Fibroblast of mammary gland (primary cell): Measurements from ENCODE around the gene FAM149B1.

Experiments
- DNase-seq: peaks from one replicate; pipeline ENCODE4 v3.0.0-alpha.2; 2010; ENCODE audit warnings: low read depth
- H3K4me3 ChIP-seq: 2 replicates; pipeline ENCODE4 v1.5.1; 2011; ENCODE audit warnings: low read depth, mild to moderate bottlenecking, low read length, moderate library complexity; ENCODE audit not compliant: control insufficient read depth
- TF ChIP-seq, protein P1 (sequence below): conservative IDR thresholded peaks from 2 replicates; pipeline ENCODE4 v1.5.1; 2011; ENCODE audit warnings: low read depth, low read length, inconsistent platforms; ENCODE audit not compliant: control insufficient read depth, insufficient read depth

The FAM149B1 gene

DNA sequence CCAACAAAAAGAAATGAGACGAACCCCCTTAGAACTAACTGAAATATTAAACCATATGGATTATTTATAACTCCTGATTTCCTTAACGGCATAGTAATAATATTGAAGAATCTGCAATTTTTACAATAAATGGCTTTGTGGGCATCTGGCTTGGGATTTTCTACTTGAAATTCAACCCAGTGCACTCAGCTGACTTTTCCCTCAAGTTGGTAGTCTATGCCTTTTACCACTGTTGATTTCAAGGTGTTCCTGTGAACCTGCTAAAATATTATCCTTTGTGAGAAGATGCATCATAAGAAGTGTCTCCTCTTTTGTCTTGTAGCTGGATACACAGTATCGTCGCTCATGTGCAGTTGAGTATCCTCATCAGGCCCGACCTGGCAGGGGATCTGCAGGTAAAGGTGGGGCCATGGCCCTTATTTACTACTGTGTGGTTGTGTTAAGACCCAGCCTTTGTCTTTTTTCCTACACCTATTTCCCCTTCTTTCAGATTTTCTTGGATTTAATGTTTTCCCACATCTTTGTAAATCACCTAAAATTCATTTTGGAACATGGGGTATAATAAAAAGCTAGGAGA is 71.2 kb downstream of the FAM149B1 start:
- no peak for DNase-seq
- TF ChIP-seq, protein P1, sequence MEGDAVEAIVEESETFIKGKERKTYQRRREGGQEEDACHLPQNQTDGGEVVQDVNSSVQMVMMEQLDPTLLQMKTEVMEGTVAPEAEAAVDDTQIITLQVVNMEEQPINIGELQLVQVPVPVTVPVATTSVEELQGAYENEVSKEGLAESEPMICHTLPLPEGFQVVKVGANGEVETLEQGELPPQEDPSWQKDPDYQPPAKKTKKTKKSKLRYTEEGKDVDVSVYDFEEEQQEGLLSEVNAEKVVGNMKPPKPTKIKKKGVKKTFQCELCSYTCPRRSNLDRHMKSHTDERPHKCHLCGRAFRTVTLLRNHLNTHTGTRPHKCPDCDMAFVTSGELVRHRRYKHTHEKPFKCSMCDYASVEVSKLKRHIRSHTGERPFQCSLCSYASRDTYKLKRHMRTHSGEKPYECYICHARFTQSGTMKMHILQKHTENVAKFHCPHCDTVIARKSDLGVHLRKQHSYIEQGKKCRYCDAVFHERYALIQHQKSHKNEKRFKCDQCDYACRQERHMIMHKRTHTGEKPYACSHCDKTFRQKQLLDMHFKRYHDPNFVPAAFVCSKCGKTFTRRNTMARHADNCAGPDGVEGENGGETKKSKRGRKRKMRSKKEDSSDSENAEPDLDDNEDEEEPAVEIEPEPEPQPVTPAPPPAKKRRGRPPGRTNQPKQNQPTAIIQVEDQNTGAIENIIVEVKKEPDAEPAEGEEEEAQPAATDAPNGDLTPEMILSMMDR: no peak
- no peak overlapping the region for H3K4me3 ChIP-seq

DNA sequence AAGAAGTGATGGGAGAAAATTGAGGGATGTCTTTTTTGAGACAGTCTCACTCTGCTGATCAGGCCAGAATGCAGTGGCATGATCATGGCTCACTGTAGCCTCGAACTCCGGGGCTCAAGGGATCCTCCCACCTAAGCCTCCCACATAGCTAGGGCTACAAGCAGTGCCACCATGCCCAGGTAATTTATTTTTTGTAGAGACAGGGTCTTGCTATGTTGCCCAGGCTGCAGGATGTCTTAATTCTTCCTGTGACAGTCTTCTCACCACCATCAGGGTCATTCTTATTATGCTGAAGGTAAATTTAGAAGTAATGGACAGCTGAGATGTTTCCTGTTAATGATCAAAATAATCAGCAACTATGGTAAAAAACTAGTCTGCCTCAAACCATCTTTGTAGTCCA is 72.0 kb downstream of the FAM149B1 start:
- DNase-seq: no peak
- TF ChIP-seq, protein P1: no peak
- H3K4me3 ChIP-seq: no peak overlapping the region

DNA sequence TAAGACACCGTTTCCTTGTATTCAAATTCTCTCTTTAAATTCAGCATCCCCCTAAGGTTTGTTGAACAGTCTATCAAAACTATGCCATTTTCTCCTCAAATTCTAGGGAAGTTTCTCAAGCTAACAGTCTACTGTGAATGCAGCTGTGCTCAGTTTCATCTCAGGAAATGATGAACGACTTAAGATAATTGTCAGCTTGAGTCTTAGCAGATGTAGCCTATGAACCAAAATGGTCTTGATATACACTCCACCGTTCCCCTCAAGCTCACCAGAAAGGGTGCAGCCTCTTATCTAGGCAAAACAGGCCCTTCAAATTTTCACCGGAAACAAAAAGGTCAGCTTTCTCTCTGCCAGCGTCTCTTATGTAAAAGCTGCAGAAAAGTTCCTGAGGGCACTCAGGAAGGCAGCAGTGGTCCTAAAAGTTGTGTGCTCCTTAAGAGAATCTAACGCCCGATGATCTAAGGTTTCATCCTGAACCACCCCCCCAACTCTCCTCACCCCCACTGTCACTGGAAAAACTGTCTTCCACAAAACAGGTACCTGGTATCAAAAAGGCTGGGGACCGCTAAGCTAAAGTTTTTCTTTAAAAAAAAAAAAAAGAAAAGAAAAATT is 77.1 kb downstream of the FAM149B1 start:
- peak overlapping the region; percentile 88 for H3K4me3 ChIP-seq
- peak; percentile 15 for DNase-seq

DNA sequence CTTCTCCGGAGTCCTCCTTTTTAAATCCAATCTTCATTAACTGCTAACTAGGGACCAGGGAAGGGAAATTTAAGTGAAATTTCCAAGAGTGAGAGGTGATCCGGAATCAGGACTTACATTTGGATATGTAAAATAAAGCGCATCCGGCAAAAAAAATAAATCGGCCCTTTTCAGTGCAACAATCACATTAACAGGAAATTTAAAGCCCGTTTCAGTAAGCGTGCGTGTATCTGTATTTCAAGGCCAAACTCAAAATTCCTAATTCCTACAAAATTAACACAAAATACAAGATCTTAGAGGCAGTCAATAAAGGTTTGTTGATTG is 78.4 kb downstream of the FAM149B1 start:
- H3K4me3 ChIP-seq: peak overlapping the region; percentile 88
- TF ChIP-seq, protein P1: no peak
- no peak for DNase-seq

More for the DNA sequence above, 77.1 kb downstream of the FAM149B1 start:
- TF ChIP-seq, protein P1: no peak

DNA sequence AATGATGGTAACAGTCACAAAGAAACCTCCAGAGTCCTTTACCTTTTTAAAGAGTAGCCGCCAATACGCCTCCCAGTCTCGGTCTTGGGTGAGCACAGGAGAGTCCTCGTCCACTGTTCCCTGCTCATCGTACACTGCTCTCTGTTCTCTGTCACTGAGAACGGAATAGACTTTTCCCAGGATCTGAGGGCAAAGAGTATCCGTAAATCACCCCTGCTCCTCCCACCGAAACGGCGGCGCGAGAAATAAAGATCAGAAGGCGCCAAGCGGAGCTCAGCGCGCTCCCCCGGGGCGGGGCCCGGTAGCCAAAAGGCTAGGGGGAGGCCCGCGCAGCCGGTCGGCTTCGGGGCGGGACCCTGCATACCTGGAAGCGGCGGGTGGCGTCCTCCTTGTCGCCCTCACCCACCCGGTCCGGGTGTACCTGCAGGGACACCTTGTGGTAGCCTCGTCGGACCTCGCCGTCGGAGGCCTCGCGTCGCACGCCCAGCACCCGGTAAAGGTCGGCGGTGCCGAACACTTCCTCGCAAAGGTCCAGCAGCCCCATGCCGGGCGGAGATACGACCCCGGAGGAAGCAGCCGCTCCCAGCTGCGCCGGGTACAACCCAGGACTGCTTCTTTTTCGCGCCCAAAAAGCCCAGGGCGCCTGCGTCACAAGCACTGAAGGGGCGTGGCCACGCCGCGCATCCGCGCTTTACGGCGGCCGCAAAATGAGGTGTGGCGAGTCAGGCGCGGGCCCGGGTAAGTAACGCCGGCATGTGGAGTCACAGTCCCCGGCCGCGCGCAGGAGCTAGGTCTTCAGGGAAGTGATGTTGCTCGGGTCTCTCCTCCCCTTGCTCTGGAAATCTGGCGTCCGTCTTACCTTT is 79.0 kb downstream of the FAM149B1 start, which contains the start of gene DNAJC9:
TSS of gene DNAJC9 (minus strand) at position 610 of the 863 bp plus-strand sequence. CDS start at position 544, 66 bp downstream.
- TF ChIP-seq, protein P1: no peak
- H3K4me3 ChIP-seq: peak within 1 kb of the TSS; percentile 88
- DNase-seq: peak; percentile 91

DNA sequence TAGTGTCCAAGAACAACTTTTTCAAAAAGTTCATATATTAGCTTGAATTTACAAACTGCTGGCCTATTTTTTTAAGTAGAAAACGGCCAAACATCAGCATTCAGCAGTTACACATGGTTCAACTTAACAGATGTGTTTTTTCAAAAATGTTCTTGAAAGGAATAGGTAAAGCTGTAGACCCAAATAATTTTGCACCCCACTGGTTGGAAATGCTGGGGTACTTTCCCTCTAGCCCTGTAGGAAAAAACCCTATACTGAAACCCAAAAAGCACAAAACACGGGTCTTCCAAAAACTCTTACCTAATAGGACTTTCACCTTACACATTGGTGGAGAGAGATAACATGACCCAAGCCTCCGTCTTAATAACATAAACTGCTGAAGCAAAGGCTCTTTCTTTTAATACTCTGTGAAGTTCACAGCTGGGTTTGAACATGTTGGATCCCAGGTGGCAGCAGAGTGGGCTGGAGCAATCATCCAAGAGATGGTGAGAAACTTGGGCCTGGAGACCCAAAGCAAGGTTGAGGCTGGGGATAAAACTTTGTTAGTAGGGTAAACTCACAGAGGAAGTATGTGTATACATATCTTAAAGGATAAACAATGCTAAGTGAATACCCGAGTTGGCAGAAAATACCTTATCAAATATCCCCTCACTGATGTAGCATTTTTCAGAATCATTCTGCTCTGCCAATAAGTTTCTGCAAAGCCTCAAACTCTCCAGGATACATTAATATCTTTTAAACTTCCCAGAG is 79.8 kb downstream of the FAM149B1 start:
- TF ChIP-seq, protein P1: no peak
- H3K4me3 ChIP-seq: peak overlapping the region; percentile 88
- DNase-seq: peak; percentile 8
